Chondrocyte (in vitro differentiated cells): ENCODE data around the gene KIF6. TPM values are rescaled to one million over a fixed set of nuclear protein-coding genes. Genes with fewer than 3 reads are reported as not detected.

Source experiments
- DNase-seq: peaks from one replicate; pipeline ENCODE4 v3.0.0; 2021; ENCODE audit warnings: mixed read lengths, low spot score
- H3K27ac Mint-ChIP-seq: one replicate; pipeline ENCODE4 v1.8.0; 2021; ENCODE audit warnings: mild to moderate bottlenecking, moderate library complexity, mixed read lengths; ENCODE audit not compliant: unreplicated experiment
- H3K27me3 Mint-ChIP-seq: 2 replicates; pipeline ENCODE4 v1.8.0; 2021; ENCODE audit warnings: low read depth, mixed read lengths
- H3K36me3 Mint-ChIP-seq: 2 replicates; pipeline ENCODE4 v1.8.0; 2021; ENCODE audit warnings: low read depth, mixed read lengths
- H3K4me1 Mint-ChIP-seq: 2 replicates; pipeline ENCODE4 v1.8.0; 2021; ENCODE audit warnings: low read depth, mild to moderate bottlenecking, mixed read lengths
- H3K4me3 Mint-ChIP-seq: one replicate; pipeline ENCODE4 v1.8.0; 2021; ENCODE audit warnings: mild to moderate bottlenecking, moderate library complexity, mixed read lengths; ENCODE audit not compliant: unreplicated experiment
- H3K9me3 Mint-ChIP-seq: 2 replicates; pipeline ENCODE4 v1.8.0; 2021; ENCODE audit warnings: low read depth, mixed read lengths
- total RNA-seq: library from RNA; stranded (reverse); gene quantifications from 3 replicates; pipeline ENCODE4 v1.2.1, GENCODE V29; 2021
- TF ChIP-seq, protein P1 (sequence below): fragments of 200-600 bp; sonication (generic); IDR thresholded peaks from 2 replicates; pipeline ENCODE4 v1.5.0; 2021; ENCODE audit warnings: antibody characterized with exemption, mild to moderate bottlenecking, moderate library complexity

KIF6 gene
- total RNA-seq, 1 donor from 2014 or later: 0.62 TPM

DNA sequence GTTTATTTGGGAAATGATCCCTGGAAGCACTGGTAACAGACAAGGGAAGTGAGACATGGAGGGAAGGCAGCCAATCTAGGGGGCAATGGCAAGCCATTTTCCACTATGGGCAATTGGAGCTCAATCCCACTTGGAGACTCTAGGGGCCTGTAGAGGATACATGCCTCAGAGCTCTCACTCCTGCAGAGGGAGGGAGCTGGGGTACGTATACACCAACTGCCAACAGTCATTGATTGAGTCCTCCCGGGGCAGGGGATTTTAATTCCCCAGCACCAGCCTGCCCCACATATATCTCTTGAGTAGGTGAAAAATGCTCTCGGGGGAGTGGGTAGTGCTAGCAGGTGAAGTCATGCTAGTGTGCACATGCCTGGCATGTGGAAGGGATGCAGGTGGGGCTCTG, 323.8 kb downstream of the KIF6 start:
- TF ChIP-seq, protein P1, sequence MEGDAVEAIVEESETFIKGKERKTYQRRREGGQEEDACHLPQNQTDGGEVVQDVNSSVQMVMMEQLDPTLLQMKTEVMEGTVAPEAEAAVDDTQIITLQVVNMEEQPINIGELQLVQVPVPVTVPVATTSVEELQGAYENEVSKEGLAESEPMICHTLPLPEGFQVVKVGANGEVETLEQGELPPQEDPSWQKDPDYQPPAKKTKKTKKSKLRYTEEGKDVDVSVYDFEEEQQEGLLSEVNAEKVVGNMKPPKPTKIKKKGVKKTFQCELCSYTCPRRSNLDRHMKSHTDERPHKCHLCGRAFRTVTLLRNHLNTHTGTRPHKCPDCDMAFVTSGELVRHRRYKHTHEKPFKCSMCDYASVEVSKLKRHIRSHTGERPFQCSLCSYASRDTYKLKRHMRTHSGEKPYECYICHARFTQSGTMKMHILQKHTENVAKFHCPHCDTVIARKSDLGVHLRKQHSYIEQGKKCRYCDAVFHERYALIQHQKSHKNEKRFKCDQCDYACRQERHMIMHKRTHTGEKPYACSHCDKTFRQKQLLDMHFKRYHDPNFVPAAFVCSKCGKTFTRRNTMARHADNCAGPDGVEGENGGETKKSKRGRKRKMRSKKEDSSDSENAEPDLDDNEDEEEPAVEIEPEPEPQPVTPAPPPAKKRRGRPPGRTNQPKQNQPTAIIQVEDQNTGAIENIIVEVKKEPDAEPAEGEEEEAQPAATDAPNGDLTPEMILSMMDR: no peak
- Mint-ChIP-seq H3K27me3 (no peaks in the 10 kb centered on the region), H3K4me3 (no peak overlapping the region), H3K4me1 (no peaks in the 10 kb centered on the region), H3K27ac (no peak overlapping the region), H3K9me3 (no peaks in the 10 kb centered on the region), H3K36me3 (no peaks in the 10 kb centered on the region)
- no peak for DNase-seq

DNA sequence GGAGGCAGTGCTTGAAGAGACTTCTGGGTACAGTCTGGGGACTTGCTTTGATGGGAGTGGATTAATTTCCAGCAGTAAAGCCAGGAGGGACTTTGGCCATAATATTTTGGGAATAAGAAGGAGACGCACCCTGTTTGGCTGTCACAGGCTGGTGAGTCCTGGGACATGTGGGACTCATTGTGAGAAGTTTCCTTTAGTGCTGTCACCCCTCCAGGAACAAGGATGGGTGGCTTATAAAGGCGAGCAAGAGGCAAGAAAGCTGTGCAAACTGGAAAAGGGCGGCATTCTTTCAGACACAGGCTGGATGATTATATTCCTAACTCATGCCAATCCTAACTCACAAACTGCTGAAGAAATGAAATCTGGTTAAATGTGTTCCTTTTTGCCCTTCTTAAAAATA, 325.2 kb downstream of the KIF6 start:
- no peak overlapping the region for H3K4me3 Mint-ChIP-seq
- no peaks in the 10 kb centered on the region for H3K27me3 Mint-ChIP-seq
- H3K9me3 Mint-ChIP-seq: no peaks in the 10 kb centered on the region
- H3K36me3 Mint-ChIP-seq: no peaks in the 10 kb centered on the region
- no peaks in the 10 kb centered on the region for H3K4me1 Mint-ChIP-seq
- DNase-seq: no peak
- H3K27ac Mint-ChIP-seq: no peak overlapping the region
- TF ChIP-seq, protein P1: no peak

DNA sequence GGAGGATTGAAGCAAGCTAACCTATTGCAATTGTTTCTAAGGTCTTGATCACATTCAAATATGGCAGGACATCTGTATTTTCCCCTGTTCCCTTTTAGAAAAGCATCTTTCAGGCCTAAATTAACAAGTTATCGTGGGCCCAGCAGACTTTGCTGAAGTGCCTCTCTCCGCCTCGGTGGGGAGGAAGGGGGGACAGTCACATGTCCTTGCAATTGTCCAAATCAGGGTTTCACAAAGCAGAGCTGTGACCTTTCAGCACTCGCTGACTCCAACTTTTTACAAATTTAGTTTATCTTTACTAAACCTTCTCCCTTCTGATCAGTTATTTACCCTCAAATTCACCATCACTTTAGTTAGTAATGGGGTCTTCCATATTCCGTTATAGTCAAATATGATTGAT, 328.4 kb downstream of the KIF6 start:
- Mint-ChIP-seq H3K4me1 (peaks cover 3% of the 10 kb centered on the region), H3K27me3 (no peaks in the 10 kb centered on the region), H3K27ac (no peak overlapping the region), H3K36me3 (no peaks in the 10 kb centered on the region), H3K9me3 (no peaks in the 10 kb centered on the region), H3K4me3 (no peak overlapping the region)
- TF ChIP-seq, protein P1: no peak
- no peak for DNase-seq

DNA sequence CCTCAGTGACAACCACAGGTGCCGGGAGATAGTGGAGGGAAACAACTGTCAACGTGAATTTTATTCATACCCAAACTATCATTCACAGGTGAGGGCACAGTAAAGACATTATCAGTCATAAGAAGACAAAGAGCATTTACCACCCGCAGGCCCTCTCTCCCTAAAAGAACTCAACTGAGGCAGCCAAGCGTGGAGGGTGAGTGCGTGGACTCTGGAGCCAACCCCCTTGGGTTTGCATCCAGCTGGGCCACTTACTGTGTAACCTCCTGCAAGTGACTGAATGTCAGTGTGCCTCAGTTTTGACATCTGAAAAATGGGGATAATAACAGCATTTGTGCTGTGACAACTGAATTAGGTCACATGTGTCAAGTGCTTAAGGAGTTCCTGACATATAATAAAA, 332.1 kb downstream of the KIF6 start:
- no peak for DNase-seq
- Mint-ChIP-seq H3K9me3 (no peaks in the 10 kb centered on the region), H3K27me3 (no peaks in the 10 kb centered on the region), H3K4me1 (peaks cover 17% of the 10 kb centered on the region), H3K27ac (no peak overlapping the region), H3K4me3 (no peak overlapping the region), H3K36me3 (no peaks in the 10 kb centered on the region)
- TF ChIP-seq, protein P1: no peak

DNA sequence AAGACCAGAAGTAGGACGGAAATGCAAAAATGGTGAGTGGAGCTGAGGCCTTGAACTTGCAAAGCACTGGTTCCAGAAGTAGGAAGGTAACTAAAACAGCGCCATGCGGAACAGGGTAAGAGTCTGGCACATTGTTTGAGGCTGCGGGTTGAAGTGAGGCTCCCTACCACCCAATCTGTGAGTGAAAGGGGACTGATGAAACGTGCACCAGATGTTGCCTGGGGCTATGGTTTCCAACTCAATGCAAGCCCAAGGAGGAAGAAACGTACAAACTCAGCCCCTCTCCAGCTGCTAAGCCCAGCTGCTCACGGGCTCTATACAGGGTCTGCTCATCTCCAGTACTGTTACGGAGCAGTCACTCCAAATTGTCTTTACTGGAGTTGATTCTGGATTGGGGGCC, 334.0 kb downstream of the KIF6 start:
- Mint-ChIP-seq H3K36me3 (no peaks in the 10 kb centered on the region), H3K27me3 (no peaks in the 10 kb centered on the region), H3K9me3 (no peaks in the 10 kb centered on the region), H3K27ac (no peak overlapping the region), H3K4me3 (no peak overlapping the region), H3K4me1 (peaks cover 34% of the 10 kb centered on the region)
- no peak for DNase-seq
- TF ChIP-seq, protein P1: no peak

DNA sequence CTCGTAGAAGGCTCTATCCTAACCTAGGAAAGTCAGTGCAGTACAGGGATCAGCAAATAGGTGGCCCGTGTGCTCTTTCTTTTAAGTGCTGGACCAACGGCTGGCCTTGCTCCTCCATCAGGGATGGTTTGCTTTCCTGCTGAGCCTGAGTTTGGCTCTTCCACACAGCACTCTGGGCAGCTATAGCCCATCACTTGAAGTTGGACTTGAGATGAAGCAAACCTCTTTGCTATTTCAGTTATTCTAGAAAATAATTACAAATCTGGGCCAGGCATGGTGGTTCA, 335.8 kb downstream of the KIF6 start:
- H3K36me3 Mint-ChIP-seq: no peaks in the 10 kb centered on the region
- H3K27me3 Mint-ChIP-seq: no peaks in the 10 kb centered on the region
- H3K27ac Mint-ChIP-seq: no peak overlapping the region
- H3K9me3 Mint-ChIP-seq: no peaks in the 10 kb centered on the region
- DNase-seq: no peak
- peaks cover 36% of the 10 kb centered on the region for H3K4me1 Mint-ChIP-seq
- no peak overlapping the region for H3K4me3 Mint-ChIP-seq
- TF ChIP-seq, protein P1: peak; percentile 62
